KOPT-K1 (cell line): ENCODE data around the gene KIAA0513.

Experiments used
- H3K27ac ChIP-seq: fragments of 200-600 bp; sonication (generic); 2 replicates; pipeline ENCODE4 v1.5.1; 2016; ENCODE audit warnings: antibody characterized with exemption, mild to moderate bottlenecking, low read depth, low read length; ENCODE audit not compliant: poor library complexity, severe bottlenecking
- H3K36me3 ChIP-seq: fragments of 200-600 bp; sonication (generic); 2 replicates; pipeline ENCODE4 v1.5.1; 2017; ENCODE audit warnings: antibody characterized with exemption, mild to moderate bottlenecking, low read length, moderate library complexity; ENCODE audit not compliant: insufficient read depth
- H3K9me3 ChIP-seq: fragments of 200-600 bp; sonication (generic); 2 replicates; pipeline ENCODE4 v1.5.1; 2017; ENCODE audit warnings: antibody characterized with exemption, low read length, mild to moderate bottlenecking; ENCODE audit not compliant: insufficient read depth, poor library complexity, severe bottlenecking

Gene KIAA0513

DNA sequence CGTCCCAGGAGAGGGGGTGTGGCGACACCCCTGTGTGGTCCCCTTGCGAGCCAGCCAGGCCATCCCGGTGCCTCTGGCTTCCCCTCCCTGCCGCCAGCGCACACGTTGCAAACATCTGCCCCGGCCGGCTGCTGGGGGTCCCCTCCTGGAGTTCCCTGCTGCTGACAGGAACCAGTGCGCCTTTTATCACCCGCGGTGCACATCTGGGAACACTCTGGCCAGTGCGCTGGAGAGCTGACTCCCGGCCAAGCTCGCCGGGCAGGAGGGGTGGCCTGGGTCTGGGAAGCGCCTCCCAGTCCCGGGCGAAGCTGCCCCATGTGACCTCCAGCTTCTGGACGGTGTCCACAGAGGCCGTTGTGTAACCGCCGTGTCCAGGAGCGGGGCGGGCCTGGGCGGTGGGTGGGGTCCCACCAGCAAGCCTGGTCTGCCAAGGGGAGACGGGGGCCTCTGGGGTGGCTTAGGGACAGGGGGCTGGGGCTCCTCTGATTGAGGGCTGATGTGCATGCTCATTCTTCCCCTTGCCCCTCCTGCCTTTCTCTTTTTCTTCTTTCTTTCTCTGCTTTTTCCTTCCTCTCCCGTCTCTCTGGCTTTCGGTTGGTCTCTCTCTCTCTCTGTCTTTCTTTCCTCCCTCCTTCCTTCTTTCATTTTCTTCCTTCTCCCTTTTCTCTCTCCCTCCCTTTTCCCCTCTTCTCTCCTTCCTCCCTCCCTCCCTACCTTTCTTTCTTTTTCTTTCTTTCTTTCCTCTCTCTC lies 109.9 kb downstream of the KIAA0513 start:
- Histone ChIP-seq H3K27ac (no peak overlapping the region), H3K9me3 (no peaks in the 10 kb centered on the region), H3K36me3 (no peaks in the 10 kb centered on the region)

DNA sequence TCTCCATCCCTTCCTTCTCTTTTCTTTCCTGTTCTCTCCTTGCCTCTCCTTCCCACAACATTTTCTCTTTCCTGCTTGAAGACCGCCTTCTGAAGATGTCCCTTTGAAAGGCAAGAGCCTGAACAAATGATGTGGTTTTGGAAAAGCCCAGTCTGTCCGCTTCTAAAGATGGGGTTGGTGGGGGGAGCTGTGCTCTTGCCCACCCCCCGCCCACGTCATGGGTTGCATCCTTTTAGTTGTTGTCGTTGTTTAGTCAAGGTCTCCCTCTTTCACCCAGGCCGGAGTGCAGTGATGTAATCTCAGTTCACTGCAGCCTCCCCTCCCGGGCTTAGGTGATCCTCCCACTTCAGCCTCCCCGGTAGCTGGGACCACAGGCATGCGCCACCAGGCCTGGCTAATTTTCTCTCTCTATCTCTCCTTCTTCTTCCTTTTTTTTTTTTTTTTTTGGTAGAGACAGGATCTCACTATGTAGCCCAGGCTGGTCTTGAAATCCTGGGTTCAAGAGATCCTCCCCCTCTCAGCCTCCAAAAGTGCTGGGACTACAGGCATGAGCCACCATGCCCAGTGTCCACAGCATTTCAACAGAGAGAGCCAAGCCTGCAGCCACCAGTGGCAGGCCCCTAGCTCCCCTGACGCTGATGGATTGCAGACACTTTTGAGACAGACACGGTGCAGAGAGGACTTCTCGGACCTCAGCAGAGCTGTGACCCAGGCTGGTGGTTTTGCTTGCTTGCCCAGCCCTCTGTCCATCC lies 110.7 kb downstream of the KIAA0513 start:
- H3K9me3 ChIP-seq, result no peaks in the 10 kb centered on the region
- H3K36me3 ChIP-seq, result no peaks in the 10 kb centered on the region
- no peak overlapping the region for H3K27ac ChIP-seq

DNA sequence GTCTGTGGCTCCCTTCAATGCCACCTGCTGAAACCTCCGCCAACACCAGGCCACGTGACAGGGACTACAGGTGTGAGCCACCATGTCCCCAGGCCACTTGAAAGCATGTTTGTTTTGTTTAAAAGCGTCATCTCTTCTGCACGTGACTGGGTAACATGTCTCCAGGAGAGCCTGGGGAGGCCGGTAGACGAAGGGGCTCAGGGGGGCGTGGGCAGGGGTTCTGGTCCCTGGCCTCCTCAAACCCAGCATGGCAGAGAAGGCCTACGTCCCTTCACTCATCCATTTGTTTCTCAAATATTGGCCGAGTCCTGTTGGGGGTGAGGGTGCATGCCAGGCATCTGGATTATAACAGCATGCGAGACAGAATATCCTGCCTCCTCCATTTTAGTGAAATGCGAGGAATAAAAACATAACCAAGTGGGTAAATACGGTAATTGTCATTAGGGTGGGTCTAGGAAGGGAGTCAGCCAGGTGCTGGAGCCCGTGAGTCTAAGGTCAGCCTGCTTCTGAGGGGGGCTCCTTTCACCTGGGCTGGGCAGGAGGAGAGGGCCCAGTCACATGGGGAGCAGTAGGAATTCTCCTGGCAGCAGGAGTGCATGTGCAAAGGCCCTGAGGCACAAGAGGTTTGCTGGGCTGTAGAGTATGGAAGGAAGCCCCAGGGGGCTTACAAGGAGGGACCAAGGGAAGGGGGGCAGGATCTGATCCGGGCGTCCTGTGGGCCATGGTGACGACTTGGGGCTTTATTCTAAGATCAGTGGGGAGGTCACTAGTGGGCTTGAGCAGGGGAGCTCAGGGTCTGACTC lies 111.4 kb downstream of the KIAA0513 start:
- no peak overlapping the region for H3K27ac ChIP-seq
- no peaks in the 10 kb centered on the region for H3K36me3 ChIP-seq
- no peaks in the 10 kb centered on the region for H3K9me3 ChIP-seq

DNA sequence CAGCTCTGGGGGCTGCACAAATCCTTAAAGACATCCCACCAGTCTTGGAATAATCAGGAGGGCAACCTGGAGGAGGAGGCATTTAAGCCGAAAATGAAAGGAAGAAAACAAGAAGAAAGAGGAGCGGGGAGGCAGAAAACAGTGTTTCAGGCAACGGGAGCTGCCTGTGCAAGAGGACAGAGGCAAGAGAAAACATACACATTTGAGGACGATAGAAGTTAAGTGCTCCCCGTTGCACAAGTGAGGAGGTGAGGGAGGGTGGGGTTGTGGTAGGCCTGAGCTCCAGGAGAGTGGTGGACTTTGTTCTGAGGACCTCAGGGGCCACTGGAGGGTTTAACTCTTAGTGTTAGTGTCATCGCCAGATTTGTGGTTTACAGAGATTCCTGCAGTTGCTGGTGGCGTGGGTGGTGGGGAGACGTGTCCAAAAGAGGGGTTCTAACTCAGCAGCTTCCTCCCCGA lies 112.3 kb downstream of the KIAA0513 start:
- H3K36me3 ChIP-seq, result no peaks in the 10 kb centered on the region
- no peaks in the 10 kb centered on the region for H3K9me3 ChIP-seq
- no peak overlapping the region for H3K27ac ChIP-seq

DNA sequence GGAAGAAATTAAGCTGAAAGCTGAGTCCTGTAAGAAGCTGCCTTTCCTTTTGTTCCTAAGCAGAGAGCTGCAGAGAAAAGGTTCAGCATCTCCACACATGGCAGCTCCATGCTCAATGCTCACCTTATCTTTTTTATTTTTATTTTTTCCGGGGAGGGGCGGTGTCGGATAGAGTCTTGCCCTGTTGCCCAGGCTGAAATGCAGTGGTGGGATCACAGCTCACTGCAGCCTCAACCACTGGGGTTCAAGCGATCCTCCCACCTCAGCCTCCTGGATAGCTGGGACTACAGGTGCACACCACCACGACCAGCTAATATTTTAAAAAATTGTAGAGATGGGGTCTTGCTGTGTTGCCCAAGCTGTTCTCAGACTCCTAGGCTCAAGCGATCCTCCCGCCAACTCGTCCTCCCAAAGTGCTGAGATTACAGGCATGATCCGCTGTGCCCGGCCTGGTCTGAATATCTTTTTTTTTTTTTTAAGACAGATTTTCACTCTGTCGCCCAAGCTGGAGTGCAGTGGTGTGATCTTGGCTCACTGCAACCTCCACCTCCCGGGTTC lies 112.9 kb downstream of the KIAA0513 start:
- H3K27ac ChIP-seq, result no peak overlapping the region
- H3K36me3 ChIP-seq, result no peaks in the 10 kb centered on the region
- H3K9me3 ChIP-seq, result no peaks in the 10 kb centered on the region

DNA sequence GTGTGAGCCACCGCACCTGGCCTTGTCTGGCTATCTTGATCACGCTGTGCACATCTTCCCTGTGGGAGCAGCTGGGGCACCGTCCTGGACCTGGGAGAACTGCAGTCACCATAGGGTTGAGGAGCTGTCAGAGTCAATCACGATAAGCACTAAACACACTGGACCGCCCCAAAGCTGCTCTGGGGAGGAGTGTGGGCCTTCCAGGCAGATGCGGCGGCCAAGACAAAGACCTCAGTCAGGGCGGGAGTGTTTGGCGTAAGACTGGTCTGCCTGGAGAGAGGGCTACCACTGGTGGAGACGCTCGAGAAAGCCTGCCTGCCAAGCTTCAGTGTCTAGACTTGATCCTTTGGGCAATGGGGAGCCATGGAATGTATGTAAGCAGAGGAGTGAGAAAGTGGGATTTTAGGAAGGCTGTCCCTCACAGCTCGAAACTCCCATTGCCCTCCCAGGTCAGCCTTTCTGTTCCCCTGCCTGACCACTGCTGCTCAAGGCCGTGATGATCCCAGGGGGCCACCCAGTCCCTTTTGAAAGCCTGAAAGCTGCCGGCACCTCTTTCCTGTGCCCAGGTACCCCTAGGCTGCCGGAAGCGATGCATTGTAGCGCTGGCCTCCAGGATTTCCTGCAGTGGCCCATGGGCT lies 114.0 kb downstream of the KIAA0513 start:
- Histone ChIP-seq H3K27ac (no peak overlapping the region), H3K9me3 (no peaks in the 10 kb centered on the region), H3K36me3 (no peaks in the 10 kb centered on the region)

DNA sequence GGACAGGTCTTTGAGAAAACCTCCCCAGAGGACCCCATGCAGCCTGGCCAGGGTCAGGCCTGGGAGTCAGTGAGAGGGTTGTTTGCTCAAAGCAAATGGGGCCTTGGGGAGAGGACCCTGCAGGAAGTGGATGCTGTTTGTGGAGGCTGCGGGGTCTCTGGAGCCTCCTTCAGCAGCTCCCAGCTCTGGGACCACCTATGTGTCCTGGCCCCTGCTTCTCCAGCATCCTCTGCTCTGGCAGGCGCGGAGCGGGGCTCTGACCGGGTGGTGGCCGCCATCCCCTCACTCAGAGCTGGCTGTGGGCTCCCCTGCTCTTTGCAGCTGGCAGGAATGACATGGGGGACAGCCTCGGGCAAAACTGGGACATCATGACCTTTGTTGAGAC lies 114.5 kb downstream of the KIAA0513 start:
- no peaks in the 10 kb centered on the region for H3K36me3 ChIP-seq
- H3K27ac ChIP-seq, result no peak overlapping the region
- no peaks in the 10 kb centered on the region for H3K9me3 ChIP-seq

DNA sequence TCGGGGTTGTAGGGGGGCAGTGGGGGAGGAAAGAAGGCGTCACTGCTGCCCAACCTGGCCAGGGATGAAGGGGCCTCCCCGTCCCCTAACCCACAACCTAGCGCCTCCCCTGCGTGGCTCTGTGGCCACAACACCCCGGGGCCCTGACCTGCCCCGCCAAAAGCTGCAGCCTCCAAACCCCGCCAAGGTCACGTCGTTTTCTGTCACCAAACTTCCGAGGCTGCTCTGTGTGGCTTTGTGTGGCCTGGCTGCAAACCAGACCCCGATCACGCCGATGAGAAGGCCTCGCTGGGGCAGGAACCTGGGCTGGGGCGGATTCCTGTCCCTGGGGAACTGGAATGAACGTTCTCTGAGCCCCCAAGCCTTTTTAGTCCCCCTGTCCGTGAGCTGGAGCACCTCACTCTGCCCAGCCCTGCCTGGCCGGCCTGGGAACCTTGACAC lies 115.2 kb downstream of the KIAA0513 start:
- Histone ChIP-seq H3K36me3 (no peaks in the 10 kb centered on the region), H3K27ac (no peak overlapping the region), H3K9me3 (no peaks in the 10 kb centered on the region)
